ENCODE measurements around the gene MAP2K7.

The MAP2K7 gene

DNA sequence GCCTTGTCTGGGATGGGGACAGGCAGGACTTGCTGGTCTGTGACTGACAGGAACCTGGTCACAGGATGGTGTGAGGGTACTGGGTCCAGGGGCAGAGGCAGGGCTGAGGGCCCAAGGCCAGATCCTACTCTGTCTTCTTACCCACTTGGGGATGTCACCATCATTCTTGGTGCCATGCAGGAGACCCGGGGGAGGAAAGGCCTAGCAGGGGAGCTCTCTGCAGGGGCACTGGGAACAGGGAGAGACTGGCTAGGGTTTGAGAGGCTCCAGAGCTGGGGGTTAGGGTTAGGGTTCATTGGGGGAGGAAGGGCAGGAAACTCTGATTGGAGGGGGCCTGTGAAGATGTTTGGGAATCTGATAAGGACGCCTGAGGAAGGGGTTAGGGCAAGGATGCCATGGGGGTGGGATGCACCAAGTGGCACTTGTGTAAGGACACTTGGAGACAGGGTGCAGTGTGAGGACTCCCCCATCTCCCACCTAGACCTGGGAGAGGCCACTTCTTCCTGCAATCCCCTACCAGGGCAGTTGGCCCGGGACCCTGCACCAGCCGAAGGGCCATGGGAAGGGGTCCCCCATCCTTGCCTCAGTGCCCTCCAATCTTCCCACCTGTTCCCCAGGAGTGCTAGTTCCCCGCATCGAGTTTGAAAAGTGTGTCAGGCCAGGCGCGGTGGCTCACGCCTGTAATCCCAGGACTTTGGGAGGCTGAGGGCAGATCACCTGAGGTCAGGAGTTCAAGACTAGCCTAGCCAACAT lies 36.4 kb upstream of the MAP2K7 start:
- no peak for DNase-seq (ENCODE audit: low spot score)

- no peak for DNase-seq (ENCODE audit: low spot score)
Observed at GRCh38 chr19:7868326-7868670, 35.4 kb upstream of the MAP2K7 start.

GRCh38 chr19:7868671-7869452 lies 34.8 kb upstream of the MAP2K7 start:
- DNase-seq (ENCODE audit: low spot score), result peak; percentile 77

- peak; percentile 77 for DNase-seq (ENCODE audit: low spot score)
Observed at GRCh38 chr19:7869453-7869909, 34.2 kb upstream of the MAP2K7 start.

DNA sequence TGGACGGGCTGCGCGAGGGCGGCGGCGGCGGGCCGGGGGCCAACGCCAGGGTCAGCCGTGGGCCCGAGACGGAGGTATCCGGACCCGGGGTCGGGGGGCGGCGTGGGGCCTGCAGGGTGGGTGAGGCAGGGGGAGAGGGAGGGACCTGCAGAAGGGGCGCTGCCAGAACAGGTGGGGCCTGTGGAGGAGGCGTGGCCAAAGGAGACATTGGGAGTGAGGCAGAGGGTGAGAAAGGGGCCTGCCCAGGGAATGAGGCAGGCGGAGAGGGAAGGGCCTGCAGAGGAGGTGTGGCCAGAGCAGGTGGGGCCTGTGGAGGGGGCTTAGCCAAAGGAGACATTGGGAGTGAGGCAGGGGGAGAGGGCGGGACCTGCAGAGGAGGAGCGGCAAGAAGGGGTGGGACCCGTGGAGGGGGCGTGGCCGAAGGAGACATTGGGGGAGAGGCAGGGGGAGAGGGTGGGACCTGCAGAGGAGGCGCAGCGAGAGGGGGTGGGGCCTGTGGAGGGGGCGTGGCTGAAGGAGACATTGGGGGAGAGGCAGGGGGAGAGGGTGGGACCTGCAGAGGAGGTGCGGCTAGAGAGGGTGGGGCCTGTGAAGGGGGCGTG lies 33.7 kb upstream of the MAP2K7 start:
- peak; percentile 51 for DNase-seq (ENCODE audit: low spot score)

DNA sequence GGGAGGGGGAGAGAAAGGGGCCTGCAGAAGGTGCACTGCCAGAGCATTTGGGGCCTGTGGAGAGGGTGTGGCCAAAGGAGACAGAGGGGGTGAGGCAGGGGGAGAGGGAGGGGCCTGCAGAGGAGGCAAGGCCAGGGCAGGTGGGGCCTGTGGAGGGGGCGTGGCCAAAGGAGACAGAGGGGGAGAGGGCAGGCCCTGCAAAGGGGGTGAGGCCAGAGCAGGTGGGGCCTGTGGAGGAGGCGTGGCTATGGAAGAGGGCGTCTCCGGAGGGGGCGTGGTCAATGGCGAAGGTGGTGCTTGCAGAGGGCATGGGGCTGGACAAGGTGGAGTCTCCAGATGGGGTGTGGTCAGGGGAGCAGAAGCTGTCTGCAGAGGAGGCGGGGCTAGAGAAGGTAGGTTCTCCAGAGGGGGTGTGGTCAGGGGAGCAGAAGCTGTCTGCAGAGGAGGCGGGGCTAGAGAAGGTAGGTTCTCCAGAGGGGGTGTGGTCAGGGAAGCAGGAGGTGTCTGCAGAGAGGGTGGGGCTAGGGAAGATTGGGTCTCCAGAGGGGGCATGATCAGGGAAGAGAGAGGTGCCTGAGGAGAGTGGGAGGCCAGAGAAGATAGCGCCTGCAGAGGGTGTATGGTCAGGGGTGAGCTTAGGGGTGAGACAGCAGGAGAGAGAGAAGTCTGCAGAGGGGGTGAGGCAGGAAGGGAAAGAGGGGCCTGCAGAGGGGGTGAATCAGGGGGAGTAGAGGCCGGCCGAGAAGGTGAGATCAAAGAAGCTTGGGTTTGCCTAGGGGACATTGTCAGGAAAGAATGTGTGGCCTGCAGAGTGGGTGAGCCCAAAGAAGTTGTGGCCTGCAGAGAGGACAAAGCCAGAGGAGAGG lies 32.9 kb upstream of the MAP2K7 start:
- peak; percentile 62 for DNase-seq (ENCODE audit: low spot score)

DNA sequence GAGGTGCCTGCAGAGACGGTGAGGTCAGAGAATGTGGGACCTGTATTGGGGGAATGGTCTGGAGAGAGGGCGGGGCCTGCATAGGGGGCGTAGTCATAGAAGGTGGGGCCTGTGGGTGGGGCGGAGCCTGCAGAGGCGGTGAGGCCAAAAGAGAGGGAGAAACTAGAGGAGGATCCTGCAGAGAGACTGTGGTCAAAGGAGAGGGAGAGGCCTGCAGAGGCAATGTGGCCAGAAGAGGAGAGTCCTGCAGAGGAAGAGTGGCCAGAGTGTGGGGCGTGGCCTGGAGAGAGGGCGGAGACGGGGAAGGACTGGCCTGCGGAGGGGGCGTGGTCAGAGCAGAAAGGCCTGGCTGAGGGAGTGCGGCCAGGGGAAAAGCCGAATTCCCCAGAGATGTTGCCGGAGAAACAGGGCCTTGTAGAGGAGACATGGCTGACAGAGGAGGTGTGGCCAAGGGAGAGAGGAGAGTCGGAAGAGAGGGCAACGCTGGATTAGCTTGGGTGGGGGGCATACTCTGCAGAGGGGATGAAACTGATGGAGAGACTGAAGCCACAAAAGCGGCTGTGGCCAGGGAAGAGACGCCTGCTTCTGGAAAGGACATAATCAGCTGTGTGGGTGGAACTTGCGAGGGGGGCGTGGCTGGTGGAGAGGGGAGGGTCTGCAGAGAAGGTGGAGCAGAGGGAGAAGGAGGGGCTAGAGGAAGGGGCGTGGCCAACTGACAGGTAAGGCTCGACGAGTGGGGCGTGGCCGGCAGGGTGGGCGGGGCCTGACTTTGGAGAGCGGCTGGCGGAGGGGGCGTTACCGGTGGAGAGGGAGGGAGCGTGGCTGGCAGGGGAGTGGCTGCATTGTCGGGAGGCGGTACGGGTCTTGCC lies 32.0 kb upstream of the MAP2K7 start:
- peak; percentile 79 for DNase-seq (ENCODE audit: low spot score)

DNA sequence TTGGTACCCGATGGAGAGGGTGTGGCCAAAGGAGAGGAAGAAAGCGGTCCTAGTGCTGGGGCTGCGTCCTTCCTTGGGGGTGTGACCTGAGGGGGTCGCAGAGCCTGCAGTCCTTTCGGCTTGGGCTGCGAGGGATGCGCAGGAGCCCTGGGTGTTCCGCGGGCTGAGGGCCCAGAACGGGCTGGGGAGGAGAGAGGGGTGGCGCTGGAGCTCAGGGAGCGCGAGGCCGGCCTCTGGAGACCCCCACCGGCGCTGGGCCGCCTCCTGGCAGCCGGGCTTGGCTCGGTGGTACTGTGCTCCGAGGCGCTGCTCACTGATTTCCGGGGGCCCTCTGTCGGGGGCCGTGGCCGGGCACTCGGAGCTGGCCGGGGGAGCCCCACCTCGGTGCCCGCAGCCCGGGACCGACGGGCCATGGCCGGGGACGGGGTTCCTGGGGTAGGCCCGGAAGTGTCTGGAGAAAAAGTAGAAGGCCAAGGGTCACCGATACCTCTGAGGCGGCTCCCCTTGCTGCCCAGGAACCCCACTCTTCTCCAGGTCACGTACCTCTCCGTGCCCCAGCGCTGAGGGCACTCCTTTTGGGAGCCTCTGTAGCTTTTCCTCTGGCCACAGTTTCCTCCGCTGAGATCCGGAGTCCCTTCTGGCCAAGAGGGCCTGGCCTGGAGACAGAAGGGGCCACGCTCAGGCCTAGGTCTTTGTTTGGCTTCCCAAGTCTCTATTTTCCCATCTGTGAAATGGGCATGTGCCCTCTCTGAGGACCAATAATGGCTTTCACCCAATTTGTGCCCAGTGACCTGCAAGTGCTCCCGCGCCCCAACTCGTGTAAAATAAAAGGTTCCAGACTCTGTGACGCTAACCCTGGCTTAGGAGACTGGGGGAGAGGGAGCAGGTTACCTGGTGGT lies 31.1 kb upstream of the MAP2K7 start:
- no peak for DNase-seq (ENCODE audit: low spot score)

DNA sequence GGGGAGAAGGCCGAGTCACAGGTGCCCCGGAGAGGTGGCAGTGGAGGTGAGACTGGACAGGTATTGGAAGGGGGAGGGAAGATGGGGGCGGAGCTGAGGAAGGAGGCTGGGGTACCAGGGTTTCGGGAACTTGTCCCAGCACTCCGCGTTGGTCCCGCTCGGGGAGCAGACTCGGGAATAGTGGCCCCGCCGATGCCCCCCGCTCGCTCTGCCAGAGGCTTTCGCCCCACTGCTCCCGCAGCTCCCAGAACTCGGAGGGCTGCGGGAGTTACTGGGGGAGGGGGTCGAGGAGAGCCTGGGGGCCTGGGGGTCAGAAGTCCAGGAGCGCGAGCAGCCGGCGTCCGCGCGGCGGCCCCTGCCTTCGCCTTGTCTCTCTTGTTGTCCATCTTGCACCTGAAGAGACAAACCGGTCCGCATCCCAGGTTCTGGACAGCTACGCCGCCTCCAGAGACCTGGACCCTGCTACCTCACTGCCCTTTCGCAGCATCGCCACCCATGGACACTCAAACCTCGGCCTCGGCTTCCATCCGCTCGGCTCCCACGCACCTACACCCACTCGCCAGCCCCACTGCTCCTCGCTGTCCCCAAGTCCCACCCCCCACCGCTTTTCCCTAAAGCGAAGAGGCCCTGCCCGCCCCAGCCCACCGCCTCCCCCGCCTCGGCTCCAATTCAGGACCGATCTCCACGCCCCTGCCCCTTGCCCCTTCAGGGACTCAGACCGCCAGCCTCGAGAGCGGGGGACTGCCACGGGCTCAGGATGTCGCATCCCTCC lies 30.2 kb upstream of the MAP2K7 start:
- no peak for DNase-seq (ENCODE audit: low spot score)

GRCh38 chr19:7874076-7874896 lies 29.4 kb upstream of the MAP2K7 start, which contains the start of gene PRR36:
TSS of gene PRR36 (minus strand) at chr19:7874390. CDS start at chr19:7873689, 701 bp downstream.
- DNase-seq (ENCODE audit: low spot score), result no peak

DNA sequence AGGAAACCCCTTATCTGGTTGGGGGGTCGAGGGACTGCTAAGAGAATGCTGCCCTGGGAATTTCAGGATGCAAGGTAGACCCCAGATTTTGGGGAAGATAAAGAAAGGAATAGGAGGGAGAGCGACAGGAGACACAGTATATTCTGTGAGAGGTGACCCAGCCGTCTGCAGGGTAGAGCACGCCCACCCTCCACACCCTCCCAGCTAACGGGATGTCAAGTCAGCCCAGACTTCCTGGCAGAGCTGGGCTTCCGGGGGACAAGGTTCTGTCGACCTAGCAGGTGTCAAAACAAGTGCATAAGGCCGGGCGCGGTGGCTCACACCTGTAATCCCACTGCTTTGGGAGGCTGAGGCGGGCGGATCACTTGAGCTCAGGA lies 28.8 kb upstream of the MAP2K7 start:
- no peak for DNase-seq (ENCODE audit: low spot score)

GRCh38 chr19:7877249-7877836 lies 26.3 kb upstream of the MAP2K7 start:
- DNase-seq (ENCODE audit: low spot score), result no peak

DNA sequence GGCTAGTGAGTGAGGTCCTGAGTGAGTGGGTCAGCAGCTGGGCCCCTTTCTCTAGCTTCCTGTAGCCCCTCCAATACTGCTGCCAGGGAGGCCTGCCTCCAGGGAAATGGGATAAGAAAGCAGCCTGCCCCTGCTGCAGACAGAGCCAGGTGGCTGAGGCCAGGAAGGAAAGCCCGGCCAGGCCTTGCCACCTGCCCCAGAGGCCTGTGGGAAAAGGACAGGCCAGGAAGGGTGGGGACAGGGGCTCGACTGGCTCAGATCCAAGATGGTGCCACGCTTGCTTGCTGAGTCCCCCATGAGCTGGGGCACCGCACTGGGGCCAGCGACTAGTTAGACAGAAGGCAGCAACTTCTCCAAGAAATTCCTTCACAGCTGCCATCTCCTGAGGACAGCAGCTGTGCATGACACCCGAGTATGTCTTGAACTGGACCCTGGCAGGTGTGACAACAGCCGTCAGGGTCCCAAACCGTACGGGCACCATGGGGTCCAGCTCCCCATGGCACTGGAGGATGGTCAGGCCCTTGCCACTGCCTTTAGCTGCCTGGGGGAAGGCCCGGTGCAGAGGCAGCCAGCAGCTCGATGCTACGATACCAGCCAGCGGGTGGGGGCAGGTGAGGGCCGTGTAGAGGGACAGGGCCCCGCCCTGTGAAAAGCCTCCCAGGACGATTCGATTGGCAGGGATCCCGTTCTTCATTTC lies 24.4 kb upstream of the MAP2K7 start:
- no peak for DNase-seq (ENCODE audit: low spot score)

DNA sequence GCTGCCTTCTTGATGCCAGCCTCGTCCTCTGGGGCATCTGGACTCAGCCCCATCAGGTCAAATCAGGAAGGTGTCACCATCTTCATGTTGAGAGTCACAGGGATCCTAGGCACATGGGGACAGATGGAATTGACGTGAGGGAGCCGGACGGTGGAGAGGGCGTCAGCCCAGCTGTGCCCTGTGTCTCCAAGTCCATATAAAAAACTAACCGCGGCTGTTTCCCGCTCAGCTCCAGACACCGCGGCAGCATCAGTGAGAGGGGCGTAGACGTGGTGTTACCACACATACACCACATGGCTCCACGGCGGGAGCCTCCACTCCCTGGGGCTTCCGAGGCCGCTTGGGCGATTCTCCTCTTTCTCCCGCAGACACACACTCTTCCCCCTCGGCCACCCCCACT lies 23.8 kb upstream of the MAP2K7 start:
- DNase-seq (ENCODE audit: low spot score), result no peak

- DNase-seq (ENCODE audit: low spot score), result no peak
Observed at GRCh38 chr19:7881910-7882309, 21.8 kb upstream of the MAP2K7 start.

GRCh38 chr19:7883105-7883504 lies 20.6 kb upstream of the MAP2K7 start:
- no peak for DNase-seq (ENCODE audit: low spot score)
